Left lung (tissue), 10 donors: ENCODE results near the gene FOCAD. TPM values are rescaled to one million over a fixed set of nuclear protein-coding genes. Genes with fewer than 3 reads are reported as not detected.

ENCODE experiments used
- ATAC-seq: fragments of 200-7000 bp; cut with Tn5 transposase; one replicate; pipeline ENCODE4 v1.9.1; 2020; ENCODE audit warnings: moderate library complexity
- DNase-seq, 4 donors: peaks; one replicate each; pipeline ENCODE4 v3.0.0-alpha.2; 2013 to 2020
- H3K27ac ChIP-seq, 2 donors: fragments of 200-600 bp; sonication (generic) in 1 of 2; one replicate each; pipeline versions ENCODE4 v1.5.0 to v1.8.0; 2020 to 2021
- H3K27me3 ChIP-seq, 2 donors: fragments of 200-600 bp; sonication (generic) in 1 of 2; one replicate each; pipeline versions ENCODE4 v1.5.0 to v1.8.0; 2020 to 2021
- H3K36me3 ChIP-seq, 2 donors: fragments of 200-600 bp; sonication (generic) in 1 of 2; one replicate each; pipeline versions ENCODE4 v1.5.0 to v1.8.0; 2020 to 2021
- H3K4me1 ChIP-seq, 2 donors: fragments of 200-600 bp; one replicate each; pipeline ENCODE4 v1.8.0; 2021
- H3K4me3 ChIP-seq, 2 donors: fragments of 200-600 bp; sonication (generic) in 1 of 2; one replicate each; pipeline versions ENCODE4 v1.5.0 to v1.8.0; 2020 to 2021; ENCODE audit warnings: mild to moderate bottlenecking in 1 of 2
- H3K9me3 ChIP-seq, 2 donors: fragments of 200-600 bp; sonication (generic) in 1 of 2; one replicate each; pipeline versions ENCODE4 v1.5.0 to v1.8.0; 2020 to 2021
- CTCF ChIP-seq, 2 donors: fragments of 200-600 bp; sonication (generic) in 1 of 2; IDR thresholded peaks; one replicate each; pipeline versions ENCODE4 v1.5.0 to v1.8.0; 2021; ENCODE audit warnings: antibody characterized with exemption in 2 of 2
- intact Hi-C, 2 donors: fragments of 100-400 bp; cut with DNase I; formaldehyde crosslinking; loops; one replicate each; pipeline versions ENCODE4 v1.11.2 to v1.14.2; 2022
- polyA plus RNA-seq, 6 donors: library from polyadenylated mRNA; unstranded; fragments of 120-200 nt; gene quantifications; one replicate each; pipeline ENCODE4 v1.2.1, GENCODE V29; 2013; ENCODE audit not compliant: insufficient read length in 6 of 6
- total RNA-seq, 2 donors: library from RNA; stranded (reverse); fragmentation: NEBNext Ultra II Directional; extraction: Animal tissue kit (Norgen Biotek cat#: 25700); gene quantifications; one replicate each; pipeline ENCODE4 v1.2.1, GENCODE V29; 2021
- donor health status: DM: no; HTN: yes; CAD: no.
- donor health status: DM: no; HTN: no; CAD: no.

The FOCAD gene
- total and polyA plus RNA-seq, 8 donors, result 23.6 to 43.1 (median 29.9) TPM

GRCh38 chr9:20784196-20784595 lies 100.1 kb downstream of the FOCAD start:
- ATAC-seq (no peak), DNase-seq (no peak)
- no peak for TF ChIP-seq CTCF (IDR thresholded peaks at IDR 0.05)
- no peaks in the 10 kb centered on the region for H3K27me3 ChIP-seq
- intact Hi-C loops, result no loop called here
- H3K27ac ChIP-seq, result no peak overlapping the region
- H3K4me3 ChIP-seq, result no peak overlapping the region
- peaks cover 0 to 10% of the 10 kb centered on the region in 2 donors for H3K36me3 ChIP-seq
- no peaks in the 10 kb centered on the region for H3K4me1 ChIP-seq
- no peaks in the 10 kb centered on the region for H3K9me3 ChIP-seq

- H3K4me1 ChIP-seq, result no peaks in the 10 kb centered on the region
- H3K36me3 ChIP-seq, result peaks cover 0 to 23% of the 10 kb centered on the region in 2 donors
- no peak overlapping the region for H3K27ac ChIP-seq
- no peaks in the 10 kb centered on the region for H3K27me3 ChIP-seq
- ATAC-seq, result no peak
- intact Hi-C loops, result no loop called here
- H3K9me3 ChIP-seq, result no peaks in the 10 kb centered on the region
- no peak overlapping the region for H3K4me3 ChIP-seq
- no peak for TF ChIP-seq CTCF (IDR thresholded peaks at IDR 0.05)
- DNase-seq, result no peak
Measured at GRCh38 chr9:20786807-20787206, 102.7 kb downstream of the FOCAD start.

DNA sequence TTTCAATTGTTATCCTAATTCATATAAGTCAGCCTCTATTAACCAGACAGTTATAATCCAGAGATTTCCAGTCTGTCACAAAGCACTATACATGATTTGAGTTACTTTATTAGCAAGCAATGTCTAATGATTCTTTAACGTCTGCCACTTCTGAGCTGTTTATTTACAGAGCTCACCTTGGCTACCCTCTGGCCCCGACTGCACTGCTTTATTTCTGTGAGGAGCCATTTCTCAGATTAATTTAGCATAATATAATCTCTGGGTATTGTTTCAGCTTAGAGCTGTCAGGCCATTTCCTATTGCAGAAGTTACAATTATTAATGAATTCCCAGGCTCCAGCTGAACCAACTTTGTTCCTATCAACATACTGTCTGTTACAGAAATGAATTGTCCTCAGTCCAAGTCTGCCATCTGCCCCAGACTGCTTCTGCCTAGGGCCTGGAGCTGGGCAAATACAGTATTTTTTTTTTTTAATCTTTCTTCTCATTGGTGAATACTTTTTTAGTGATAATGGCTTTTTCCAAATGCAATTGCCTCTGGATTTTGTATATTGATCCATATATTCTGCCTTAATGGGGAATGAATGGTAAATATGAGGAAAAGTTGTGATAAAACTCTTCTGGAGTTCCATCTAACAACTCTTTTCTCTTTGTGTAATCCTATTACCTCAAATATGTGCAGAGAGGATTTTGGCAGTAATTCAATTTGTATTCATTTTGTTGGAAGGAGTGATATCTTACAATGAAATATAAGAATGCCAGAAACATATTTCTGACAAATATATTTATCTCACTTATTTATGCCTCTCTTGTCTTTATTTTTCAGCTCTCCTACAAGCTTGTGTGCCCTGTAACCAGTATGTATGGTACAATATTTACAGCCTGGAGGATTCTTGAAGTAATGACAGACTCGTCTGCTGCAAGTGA lies 104.7 kb downstream of the FOCAD start:
- intact Hi-C loops, result no loop called here
- H3K27ac ChIP-seq, result no peak overlapping the region
- no peak for ATAC-seq
- H3K4me3 ChIP-seq, result no peak overlapping the region
- no peaks in the 10 kb centered on the region for H3K9me3 ChIP-seq
- no peak for DNase-seq
- TF ChIP-seq CTCF (IDR thresholded peaks at IDR 0.05), result no peak
- peaks cover 0 to 16% of the 10 kb centered on the region in 2 donors for H3K36me3 ChIP-seq
- H3K4me1 ChIP-seq, result no peaks in the 10 kb centered on the region
- H3K27me3 ChIP-seq, result no peaks in the 10 kb centered on the region

GRCh38 chr9:20790721-20791120 lies 106.7 kb downstream of the FOCAD start:
- TF ChIP-seq CTCF (IDR thresholded peaks at IDR 0.05), result no peak
- DNase-seq (no peak), ATAC-seq (no peak)
- no peak overlapping the region for H3K27ac ChIP-seq
- H3K4me3 ChIP-seq, result no peak overlapping the region
- intact Hi-C loops, result no loop called here
- no peaks in the 10 kb centered on the region for H3K27me3 ChIP-seq
- no peaks in the 10 kb centered on the region for H3K9me3 ChIP-seq
- H3K4me1 ChIP-seq, result no peaks in the 10 kb centered on the region
- peaks cover 0 to 16% of the 10 kb centered on the region in 2 donors for H3K36me3 ChIP-seq

DNA sequence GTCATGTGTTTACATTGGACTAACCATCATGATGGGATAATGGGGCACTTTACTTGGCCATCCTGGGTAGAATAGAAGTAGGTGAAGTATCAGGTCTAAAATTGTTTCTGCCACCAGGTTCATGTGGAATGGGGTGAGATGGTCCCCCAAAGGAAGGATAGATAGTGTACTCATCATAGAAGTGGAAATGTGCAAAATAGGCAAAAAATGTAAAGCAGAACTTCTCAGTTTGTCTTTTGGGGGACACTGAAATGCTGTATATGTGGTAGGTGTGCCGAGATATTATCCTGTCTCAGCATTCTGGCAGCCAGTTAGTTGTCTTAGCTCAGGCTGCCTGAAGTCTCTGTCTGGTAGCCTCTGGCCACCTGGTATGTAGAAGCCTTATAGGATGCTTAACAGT lies 107.6 kb downstream of the FOCAD start:
- no peak for ATAC-seq
- intact Hi-C loops, result no loop called here
- no peak overlapping the region for H3K4me3 ChIP-seq
- DNase-seq, result no peak
- H3K9me3 ChIP-seq, result peaks cover 0 to 2% of the 10 kb centered on the region in 2 donors
- no peak for TF ChIP-seq CTCF (IDR thresholded peaks at IDR 0.05)
- no peak overlapping the region for H3K27ac ChIP-seq
- no peaks in the 10 kb centered on the region for H3K4me1 ChIP-seq
- H3K36me3 ChIP-seq, result peaks cover 0 to 16% of the 10 kb centered on the region in 2 donors
- H3K27me3 ChIP-seq, result no peaks in the 10 kb centered on the region
